ENCODE results near the gene JAK1. TPM values are rescaled to one million over a fixed set of nuclear protein-coding genes. Genes with fewer than 3 reads are reported as not detected.
A peak's percentile ranks its signal among the peaks of the same experiment; 100 is the strongest.
"Not testable (repeated sequence)": the region's sequence is repeated elsewhere in the genome, so short reads cannot be mapped to it uniquely, and the experiment has no call there.

The JAK1 gene
- total and polyA plus RNA-seq, 11 donors = 20.5 to 189 (median 94.8) TPM

DNA sequence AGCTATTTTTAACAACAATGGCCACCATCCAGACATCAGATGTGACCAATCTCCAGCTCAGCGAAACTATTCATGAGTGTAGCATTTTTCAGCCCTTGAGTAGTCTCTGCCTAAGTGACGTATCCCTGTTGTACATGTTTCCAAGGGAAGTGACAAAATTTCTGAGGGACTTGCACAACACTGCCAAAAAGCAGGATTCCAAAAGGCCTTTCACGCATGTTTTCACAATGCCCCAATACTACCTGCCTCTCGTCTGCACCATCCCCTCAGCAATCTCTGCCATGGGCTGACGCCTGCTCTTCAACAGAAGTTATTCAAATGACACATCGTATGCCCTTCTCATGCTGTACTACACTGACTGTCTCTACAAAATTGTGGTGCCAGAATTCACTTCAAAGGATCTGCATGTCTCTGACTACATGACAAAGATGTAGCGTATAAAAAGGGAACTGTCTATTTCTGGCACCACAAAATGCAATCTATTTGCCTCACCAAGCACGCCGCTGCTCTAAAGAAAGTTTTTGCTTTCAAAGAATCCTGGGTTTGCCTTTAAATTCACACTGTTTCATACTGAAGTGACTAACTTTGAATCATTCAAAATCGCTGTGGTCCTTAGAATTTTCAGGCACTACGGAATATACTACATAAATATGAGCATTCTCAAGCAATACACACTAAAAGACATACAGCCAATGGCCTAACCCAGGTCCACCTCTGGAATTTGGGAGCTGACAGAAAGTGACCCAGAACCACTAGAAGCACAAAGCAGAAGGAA is 32.9 kb downstream of the JAK1 start:
- ATAC-seq (peak; percentile 60 to 87 (median 84)), DNase-seq (peak in 3 of 5 donors; percentile 30 to 38 (median 36))
- peak overlapping the region in 2 of 12 donors; percentile 8 to 13 for H3K4me3 ChIP-seq

DNA sequence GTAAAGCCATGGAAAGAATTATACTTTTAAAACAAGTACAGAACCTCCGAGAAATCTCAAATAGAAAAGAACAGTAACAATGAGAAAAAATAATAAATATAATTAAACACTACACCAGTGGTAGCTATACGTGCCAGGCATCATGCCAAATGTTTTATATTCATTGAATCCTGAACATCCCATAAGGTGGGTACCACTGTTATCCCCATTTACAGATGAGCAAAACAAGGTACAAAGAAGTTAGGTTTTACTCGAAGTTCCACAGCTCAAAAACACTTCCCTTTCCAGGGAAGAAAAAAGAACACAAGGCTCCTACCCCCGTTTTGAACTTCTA is 33.4 kb downstream of the JAK1 start:
- no peak for ATAC-seq
- no peak overlapping the region for H3K4me3 ChIP-seq

More for the DNA sequence above, 32.9 kb downstream of the JAK1 start:
- Histone ChIP-seq H3K27me3 (no peaks in the 10 kb centered on the region), H3K36me3 (no peaks in the 10 kb centered on the region), H3K27ac (peak overlapping the region in 11 of 12 donors; percentile 56 to 85 (median 73)), H3K4me1 (peaks cover 5 to 59% (median 51%) of the 10 kb centered on the region in 12 donors), H3K9me3 (peaks cover 0 to 4% (median 0%) of the 10 kb centered on the region in 12 donors)
- intact Hi-C loops (cut with DNase I) = no loop called here
- TF ChIP-seq POLR2A (IDR thresholded peaks at IDR 0.05) = no peak
- 40 to 53% (median 46%) methylated on average over 11 of the region's 11 CpGs for WGBS, 4 donors

DNA sequence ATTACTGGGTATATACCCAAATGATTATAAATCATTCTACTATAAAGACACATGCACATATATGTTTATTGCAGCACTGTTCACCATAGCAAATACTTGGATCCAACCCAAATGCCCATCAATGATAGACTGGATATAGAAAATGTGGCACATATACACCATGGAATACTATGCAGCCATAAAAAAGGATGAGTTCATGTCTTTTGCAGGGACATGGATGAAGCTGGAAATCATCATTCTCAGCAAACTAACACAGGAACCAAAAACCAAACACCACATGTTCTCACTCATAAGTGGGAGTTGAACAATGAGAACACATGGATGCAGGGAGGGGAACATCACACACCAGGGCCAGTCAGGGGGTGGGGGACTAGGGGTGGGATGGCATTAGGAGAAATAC is 35.7 kb downstream of the JAK1 start:
- H3K27me3 ChIP-seq; H3K27ac ChIP-seq; DNase-seq; H3K9me3 ChIP-seq; H3K4me3 ChIP-seq; ATAC-seq; H3K36me3 ChIP-seq; intact Hi-C loops (cut with DNase I): not testable (repeated sequence)
- peaks cover 5 to 68% (median 45%) of the 10 kb centered on the region in 12 donors for H3K4me1 ChIP-seq

More for the DNA sequence above, 33.4 kb downstream of the JAK1 start:
- Histone ChIP-seq H3K4me1 (peaks cover 5 to 64% (median 56%) of the 10 kb centered on the region in 12 donors), H3K27ac (peak overlapping the region; percentile 27 to 85 (median 70)), H3K36me3 (no peaks in the 10 kb centered on the region), H3K9me3 (peaks cover 0 to 4% (median 0%) of the 10 kb centered on the region in 12 donors), H3K27me3 (no peaks in the 10 kb centered on the region)
- no peak for DNase-seq
- WGBS, 4 donors = 36 to 51% (median 40%) methylated on average over 4 of the region's 4 CpGs
- TF ChIP-seq, protein P1, sequence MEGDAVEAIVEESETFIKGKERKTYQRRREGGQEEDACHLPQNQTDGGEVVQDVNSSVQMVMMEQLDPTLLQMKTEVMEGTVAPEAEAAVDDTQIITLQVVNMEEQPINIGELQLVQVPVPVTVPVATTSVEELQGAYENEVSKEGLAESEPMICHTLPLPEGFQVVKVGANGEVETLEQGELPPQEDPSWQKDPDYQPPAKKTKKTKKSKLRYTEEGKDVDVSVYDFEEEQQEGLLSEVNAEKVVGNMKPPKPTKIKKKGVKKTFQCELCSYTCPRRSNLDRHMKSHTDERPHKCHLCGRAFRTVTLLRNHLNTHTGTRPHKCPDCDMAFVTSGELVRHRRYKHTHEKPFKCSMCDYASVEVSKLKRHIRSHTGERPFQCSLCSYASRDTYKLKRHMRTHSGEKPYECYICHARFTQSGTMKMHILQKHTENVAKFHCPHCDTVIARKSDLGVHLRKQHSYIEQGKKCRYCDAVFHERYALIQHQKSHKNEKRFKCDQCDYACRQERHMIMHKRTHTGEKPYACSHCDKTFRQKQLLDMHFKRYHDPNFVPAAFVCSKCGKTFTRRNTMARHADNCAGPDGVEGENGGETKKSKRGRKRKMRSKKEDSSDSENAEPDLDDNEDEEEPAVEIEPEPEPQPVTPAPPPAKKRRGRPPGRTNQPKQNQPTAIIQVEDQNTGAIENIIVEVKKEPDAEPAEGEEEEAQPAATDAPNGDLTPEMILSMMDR (IDR thresholded peaks at IDR 0.05) = no peak
- no peak for TF ChIP-seq POLR2A (IDR thresholded peaks at IDR 0.05)
- intact Hi-C loops (cut with DNase I) = no loop called here

DNA sequence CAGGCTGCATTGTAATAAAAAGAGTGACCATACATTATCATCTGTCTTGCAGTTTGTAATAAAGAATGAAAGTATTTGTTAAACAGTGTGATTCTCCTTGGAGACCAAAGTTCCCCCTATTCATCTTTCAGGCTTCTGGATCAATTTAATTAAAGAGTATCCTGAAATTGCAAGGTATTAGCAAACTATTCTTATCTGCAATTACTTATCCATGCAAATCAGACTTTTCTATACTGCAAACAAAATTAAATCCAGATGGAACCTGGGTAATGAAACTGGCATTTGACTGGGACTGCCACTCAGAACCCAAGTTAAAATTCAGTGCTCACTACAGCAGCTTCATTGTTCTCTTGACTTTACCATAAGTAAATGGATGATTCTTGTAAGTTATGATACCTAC is 37.1 kb downstream of the JAK1 start:
- H3K36me3 ChIP-seq = no peaks in the 10 kb centered on the region
- peaks cover 0 to 4% (median 0%) of the 10 kb centered on the region in 12 donors for H3K9me3 ChIP-seq
- no peak for TF ChIP-seq POLR2A (IDR thresholded peaks at IDR 0.05)
- TF ChIP-seq, protein P1 (IDR thresholded peaks at IDR 0.05) = no peak
- no peak for ATAC-seq
- H3K4me3 ChIP-seq = no peak overlapping the region
- intact Hi-C loops (cut with DNase I) = no loop called here
- DNase-seq = no peak
- peaks cover 5 to 67% (median 43%) of the 10 kb centered on the region in 12 donors for H3K4me1 ChIP-seq
- H3K27me3 ChIP-seq = no peaks in the 10 kb centered on the region
- H3K27ac ChIP-seq = no peak overlapping the region

DNA sequence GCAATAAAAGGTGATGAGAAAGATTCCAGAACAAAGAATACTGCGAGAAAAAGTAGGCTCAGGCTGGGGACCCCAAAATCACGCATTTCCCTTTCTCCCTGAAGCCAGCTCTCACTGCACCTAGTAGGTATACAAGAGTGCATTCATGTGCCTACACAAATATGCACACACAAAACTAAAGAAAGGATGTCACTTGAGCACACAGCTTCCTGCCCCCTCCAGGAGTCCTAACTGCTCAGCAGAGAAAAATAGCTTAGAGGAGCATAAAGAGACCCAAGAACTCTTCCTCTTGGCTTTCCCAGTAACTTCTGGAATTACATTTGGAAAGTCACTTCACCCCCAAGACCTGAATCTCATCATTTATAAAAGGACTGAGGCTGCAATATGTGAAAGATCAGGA is 38.0 kb downstream of the JAK1 start:
- peaks cover 0 to 4% (median 0%) of the 10 kb centered on the region in 12 donors for H3K9me3 ChIP-seq
- TF ChIP-seq, protein P1 (IDR thresholded peaks at IDR 0.05) = no peak
- no peak for TF ChIP-seq POLR2A (IDR thresholded peaks at IDR 0.05)
- DNase-seq (no peak), ATAC-seq (no peak)
- H3K4me1 ChIP-seq = peaks cover 5 to 67% (median 36%) of the 10 kb centered on the region in 12 donors
- H3K27ac ChIP-seq = no peak overlapping the region
- intact Hi-C loops (cut with DNase I) = no loop called here
- 92 to 98% (median 94%) methylated on average over 2 of the region's 2 CpGs for WGBS, 4 donors
- no peak overlapping the region for H3K4me3 ChIP-seq
- no peaks in the 10 kb centered on the region for H3K27me3 ChIP-seq
- no peaks in the 10 kb centered on the region for H3K36me3 ChIP-seq
